ENCODE results near the gene PLA2G3.

GRCh38 chr22:31094021-31094551 is 46.2 kb downstream of the PLA2G3 start:
- TF ChIP-seq CTCF (IDR thresholded peaks at IDR 0.05) = no peak
- peak; percentile 37 to 73 for TF ChIP-seq POLR2AphosphoS5 (IDR thresholded peaks at IDR 0.05)

Data from esophagus muscularis mucosa (tissue), 3 donors.